ENCODE measurements around the gene DPP10.

The DPP10 gene

DNA sequence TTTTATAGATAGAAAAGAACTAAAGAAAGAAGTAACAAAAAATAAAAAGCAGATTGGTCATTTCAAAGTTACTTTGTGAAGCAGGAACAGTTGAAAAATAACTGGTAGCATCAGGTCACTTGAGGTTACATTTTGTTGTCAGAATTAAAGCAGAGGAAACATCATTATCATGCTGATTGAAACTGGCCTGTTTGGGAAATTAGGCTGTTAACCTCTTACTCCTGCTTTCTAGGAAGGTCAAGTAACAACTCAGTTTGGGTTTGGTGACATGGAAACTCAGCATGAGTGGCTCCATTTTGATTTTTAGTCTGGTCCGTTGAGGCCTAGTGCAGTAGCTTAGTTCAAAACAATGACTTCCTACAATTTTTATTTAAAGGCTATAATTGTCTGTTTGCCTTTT, 1383.5 kb downstream of the DPP10 start:
- DNase-seq, result no peak

- DNase-seq, result no peak
Observed at GRCh38 chr2:115833196-115833595, 1390.8 kb downstream of the DPP10 start.

GRCh38 chr2:115838539-115838938, 1396.1 kb downstream of the DPP10 start:
- DNase-seq, result no peak

GRCh38 chr2:115842306-115842705, 1399.9 kb downstream of the DPP10 start:
- DNase-seq, result no peak

DNA sequence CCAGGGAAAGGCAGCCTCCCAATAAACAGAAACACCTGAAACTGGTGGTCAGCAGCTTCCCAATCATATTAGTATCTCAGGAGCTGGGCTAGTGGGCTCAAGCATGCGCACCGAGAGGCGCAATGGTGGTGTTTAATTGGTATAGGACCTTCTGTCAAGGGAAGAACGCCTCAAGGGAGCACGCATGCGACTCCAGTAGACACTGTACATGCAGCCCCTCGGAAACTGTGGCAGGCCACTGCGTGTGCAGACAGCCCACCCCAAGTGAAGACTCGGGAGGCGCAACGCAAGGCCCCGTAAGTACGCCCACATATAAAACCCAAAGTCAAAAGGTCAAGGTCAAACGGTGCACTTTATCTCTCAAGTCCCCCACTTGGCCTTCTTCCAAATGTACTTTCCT, 1405.8 kb downstream of the DPP10 start:
- no peak for DNase-seq

DNA sequence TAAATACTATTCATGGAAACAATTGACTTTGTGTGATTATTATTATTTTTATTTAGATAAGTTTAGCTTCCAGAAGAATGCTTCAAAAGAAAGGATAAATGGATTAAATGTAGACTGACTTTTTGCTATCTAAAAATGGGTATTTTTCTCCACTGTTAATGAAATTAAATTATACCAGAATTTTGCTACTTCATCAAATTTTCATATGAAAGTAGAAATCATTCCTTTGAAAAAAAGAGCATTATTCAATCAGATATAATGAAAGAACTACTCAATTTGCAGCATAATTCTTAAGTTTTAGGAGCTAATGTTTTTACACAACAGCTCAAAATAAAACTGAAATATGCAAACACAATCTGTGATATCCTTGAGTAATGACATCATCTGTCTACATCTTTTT, 1424.6 kb downstream of the DPP10 start:
- DNase-seq, result no peak

DNA sequence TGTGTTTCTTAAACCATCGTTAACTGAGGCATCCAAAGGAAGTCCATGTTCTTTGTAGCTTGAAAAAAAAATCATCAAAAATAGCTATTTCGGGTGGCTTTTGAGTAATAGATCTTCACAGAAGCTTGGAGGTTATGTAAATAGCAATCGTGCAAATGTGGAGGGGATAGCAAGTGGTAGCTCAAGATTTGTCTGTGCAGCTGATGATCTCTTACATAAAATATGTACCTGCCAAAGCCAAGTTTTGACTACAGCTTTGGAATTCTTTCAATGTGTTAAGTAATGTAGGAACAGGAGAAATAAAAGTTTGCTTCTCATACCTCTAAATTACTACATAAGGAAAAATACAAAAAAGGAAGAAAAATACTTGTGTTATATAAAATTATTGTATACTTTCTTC, 1432.0 kb downstream of the DPP10 start:
- no peak for DNase-seq

GRCh38 chr2:115880558-115880957, 1438.1 kb downstream of the DPP10 start:
- DNase-seq, result no peak

GRCh38 chr2:115887209-115887776, 1444.9 kb downstream of the DPP10 start:
- no peak for DNase-seq
